Pons (tissue), 1 donor: ENCODE results near the gene RHBDL3.
"Not testable (repeated sequence)": the region's sequence is repeated elsewhere in the genome, so short reads cannot be mapped to it uniquely, and the experiment has no call there.

Experiments used
- DNase-seq: peaks from one replicate; pipeline ENCODE4 v3.0.0-alpha.2; 2016; ENCODE audit warnings: low spot score

The RHBDL3 gene

GRCh38 chr17:32265192-32265923 lies at the start of gene RHBDL3:
TSS of gene RHBDL3 (plus strand) at chr17:32265832. CDS start at chr17:32266190, 358 bp downstream.
- DNase-seq: no peak

- no peak for DNase-seq
These were observed 43.0 kb upstream of the RHBDL3 start for GRCh38 chr17:32222621-32223020.

- no peak for DNase-seq
These were observed 41.9 kb upstream of the RHBDL3 start for GRCh38 chr17:32223703-32224102.

- no peak for DNase-seq
These were observed 38.7 kb upstream of the RHBDL3 start for GRCh38 chr17:32226886-32227285.

GRCh38 chr17:32227910-32228309 lies 37.7 kb upstream of the RHBDL3 start:
- no peak for DNase-seq

GRCh38 chr17:32235588-32235987 lies 30.0 kb upstream of the RHBDL3 start:
- DNase-seq: no peak

- no peak for DNase-seq
These were observed 26.2 kb upstream of the RHBDL3 start for GRCh38 chr17:32239456-32239855.

GRCh38 chr17:32240750-32241149 lies 24.9 kb upstream of the RHBDL3 start:
- no peak for DNase-seq

- no peak for DNase-seq
These were observed 24.0 kb upstream of the RHBDL3 start for GRCh38 chr17:32241640-32242039.

- DNase-seq: no peak
These were observed 16.2 kb upstream of the RHBDL3 start for GRCh38 chr17:32249475-32249874.

GRCh38 chr17:32253117-32253611 lies 12.5 kb upstream of the RHBDL3 start:
- DNase-seq: peak; percentile 85

GRCh38 chr17:32256012-32256700 lies 9.5 kb upstream of the RHBDL3 start:
- DNase-seq: no peak

GRCh38 chr17:32256701-32257019 lies 9.0 kb upstream of the RHBDL3 start:
- no peak for DNase-seq

GRCh38 chr17:32258383-32259140 lies 7.1 kb upstream of the RHBDL3 start:
- no peak for DNase-seq

- peak; percentile 69 for DNase-seq
These were observed 6.0 kb upstream of the RHBDL3 start for GRCh38 chr17:32259586-32259985.

GRCh38 chr17:32261417-32261736 lies 4.3 kb upstream of the RHBDL3 start:
- no peak for DNase-seq

GRCh38 chr17:32261936-32262510 lies 3.6 kb upstream of the RHBDL3 start:
- no peak for DNase-seq

GRCh38 chr17:32263515-32263914 lies 2.1 kb upstream of the RHBDL3 start:
- DNase-seq: not testable (repeated sequence)

GRCh38 chr17:32264140-32264799 lies 1.4 kb upstream of the RHBDL3 start:
- peak; percentile 52 for DNase-seq

- no peak for DNase-seq
These were observed 825 bp upstream of the RHBDL3 start for GRCh38 chr17:32264823-32265191.

- no peak for DNase-seq
These were observed 388 bp downstream of the RHBDL3 start for GRCh38 chr17:32266051-32266388.
